Measurements from ENCODE around the gene ANXA4.

- TF ChIP-seq CTCF (IDR thresholded peaks at IDR 0.05) (no peak), POLR2AphosphoS5 (IDR thresholded peaks at IDR 0.05; ENCODE audit: low read depth, low read length) (no peak), REST (IDR thresholded peaks at IDR 0.05; ENCODE audit: insufficient read depth in 1 of 2, low read depth in 2 of 2, low read length in 1 of 2) (no peak)
Measured at GRCh38 chr2:69766014-69766413, 24.1 kb downstream of the ANXA4 start.

Data from Panc1 (cell line).